Endothelial cell (in vitro differentiated cells): Measurements from ENCODE around the gene MIA. TPM values are rescaled to one million over a fixed set of nuclear protein-coding genes. Genes with fewer than 3 reads are reported as not detected.

Source experiments
- total RNA-seq: library from RNA; stranded (reverse); fragmentation: NEBNext Ultra II Directional; extraction: Animal tissue kit (Norgen Biotek cat#: 25700); gene quantifications from one replicate; pipeline ENCODE4 v1.2.1, GENCODE V29; 2021; ENCODE audit not compliant: unreplicated experiment

The MIA gene
- total RNA-seq, 1 donor from 2014 or later = not detected

Other genes starting within 250 kb of the MIA start
- 84.6 TPM for gene SHKBP1, start 198.6 kb upstream of the MIA start, total RNA-seq
- 175 TPM for gene LTBP4, start 174.2 kb upstream of the MIA start, total RNA-seq
- 10.0 TPM for gene NUMBL, start 84.9 kb upstream of the MIA start, total RNA-seq
- gene COQ8B, start 58.6 kb upstream of the MIA start, total RNA-seq = 26.4 TPM
- gene ITPKC, start 58.4 kb upstream of the MIA start, total RNA-seq = 12.1 TPM
- 24.6 TPM for gene ACTMAP, start 25.0 kb upstream of the MIA start, total RNA-seq
- gene SNRPA, start 24.3 kb upstream of the MIA start, total RNA-seq = 101 TPM
- 29.2 TPM for gene RAB4B, start 2.7 kb downstream of the MIA start, total RNA-seq
- gene EGLN2, start 23.7 kb downstream of the MIA start, total RNA-seq = 146 TPM
- gene CYP2A6, start 74.9 kb downstream of the MIA start, total RNA-seq = not detected
- not detected for gene CYP2A7, start 106.7 kb downstream of the MIA start, total RNA-seq
- gene CYP2B6, start 215.8 kb downstream of the MIA start, total RNA-seq = not detected